H1 (cell line): ENCODE results near the gene HIVEP2.
A peak's percentile ranks its signal among the peaks of the same experiment; 100 is the strongest.

Experiments used
- CHD2 ChIP-seq: IDR thresholded peaks from 2 replicates; pipeline ENCODE4 v1.6.1; 2012; ENCODE audit warnings: low read length, improper control_type of control experiment
- EZH2 ChIP-seq: fragments of 200-600 bp; sonication (generic); IDR thresholded peaks from 2 replicates; pipeline ENCODE4 v1.7.1; 2012; ENCODE audit warnings: low read depth, mild to moderate bottlenecking, moderate library complexity, low read length, inconsistent platforms; ENCODE audit not compliant: severe bottlenecking
- JUN ChIP-seq: IDR thresholded peaks from 2 replicates; pipeline ENCODE4 v1.6.1; 2011; ENCODE audit warnings: low read depth, mild to moderate bottlenecking, improper control_type of control experiment, low read length
- PHF8 ChIP-seq: fragments of 200-600 bp; sonication (generic); conservative IDR thresholded peaks from 2 replicates; pipeline ENCODE4 v1.7.1; 2012; ENCODE audit warnings: low read depth, mild to moderate bottlenecking, inconsistent platforms, low read length, moderate library complexity
- POLR2A ChIP-seq, 2 experiments: IDR thresholded peaks; 1 replicate in 1 of 2; 2 replicates in 1 of 2; pipeline ENCODE4 v1.6.1; 2011; ENCODE audit warnings: low read depth in 2 of 2, low read length in 2 of 2, mild to moderate bottlenecking in 2 of 2; ENCODE audit errors: control extremely low read depth in 1 of 2
- POLR2AphosphoS5 ChIP-seq: IDR thresholded peaks from 2 replicates; pipeline ENCODE4 v1.6.1; 2011; ENCODE audit warnings: low read depth, low read length
- SUZ12 ChIP-seq: fragments of 200-600 bp; sonication (generic); IDR thresholded peaks from 2 replicates; pipeline ENCODE4 v1.6.1; 2012; ENCODE audit warnings: mild to moderate bottlenecking, inconsistent platforms, low read length, moderate library complexity, mixed read lengths
- TAF1 ChIP-seq: IDR thresholded peaks from 2 replicates; pipeline ENCODE4 v1.6.1; 2011; ENCODE audit warnings: mild to moderate bottlenecking, low read depth, low read length
- TCF12 ChIP-seq: IDR thresholded peaks from 2 replicates; pipeline ENCODE4 v1.6.1; 2011; ENCODE audit warnings: low read depth, mild to moderate bottlenecking, low read length
- YY1 ChIP-seq: IDR thresholded peaks from 2 replicates; pipeline ENCODE4 v1.6.1; 2011; ENCODE audit warnings: low read depth, mild to moderate bottlenecking, low read length
- ZNF274 ChIP-seq: IDR thresholded peaks from 2 replicates; pipeline ENCODE4 v1.7.0; 2012; ENCODE audit warnings: low read length, borderline replicate concordance; ENCODE audit errors: extremely low read depth
- TF ChIP-seq, protein P1 (sequence below), 3 experiments: IDR thresholded peaks; 1 replicate in 2 of 3; 2 replicates in 1 of 3; pipeline versions ENCODE4 v1.5.1 to v1.6.1; 2011; ENCODE audit warnings: low read length in 3 of 3, mild to moderate bottlenecking in 3 of 3, inconsistent platforms in 2 of 3, low read depth in 1 of 3, moderate library complexity in 1 of 3; ENCODE audit not compliant: insufficient read depth in 1 of 3; ENCODE audit errors: control extremely low read depth in 1 of 3
- TF ChIP-seq, protein P2 (sequence below): IDR thresholded peaks from 2 replicates; pipeline ENCODE4 v1.6.1; 2012; ENCODE audit warnings: inconsistent platforms

- TF ChIP-seq, protein P1, sequence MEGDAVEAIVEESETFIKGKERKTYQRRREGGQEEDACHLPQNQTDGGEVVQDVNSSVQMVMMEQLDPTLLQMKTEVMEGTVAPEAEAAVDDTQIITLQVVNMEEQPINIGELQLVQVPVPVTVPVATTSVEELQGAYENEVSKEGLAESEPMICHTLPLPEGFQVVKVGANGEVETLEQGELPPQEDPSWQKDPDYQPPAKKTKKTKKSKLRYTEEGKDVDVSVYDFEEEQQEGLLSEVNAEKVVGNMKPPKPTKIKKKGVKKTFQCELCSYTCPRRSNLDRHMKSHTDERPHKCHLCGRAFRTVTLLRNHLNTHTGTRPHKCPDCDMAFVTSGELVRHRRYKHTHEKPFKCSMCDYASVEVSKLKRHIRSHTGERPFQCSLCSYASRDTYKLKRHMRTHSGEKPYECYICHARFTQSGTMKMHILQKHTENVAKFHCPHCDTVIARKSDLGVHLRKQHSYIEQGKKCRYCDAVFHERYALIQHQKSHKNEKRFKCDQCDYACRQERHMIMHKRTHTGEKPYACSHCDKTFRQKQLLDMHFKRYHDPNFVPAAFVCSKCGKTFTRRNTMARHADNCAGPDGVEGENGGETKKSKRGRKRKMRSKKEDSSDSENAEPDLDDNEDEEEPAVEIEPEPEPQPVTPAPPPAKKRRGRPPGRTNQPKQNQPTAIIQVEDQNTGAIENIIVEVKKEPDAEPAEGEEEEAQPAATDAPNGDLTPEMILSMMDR (IDR thresholded peaks at IDR 0.05; ENCODE audit: control extremely low read depth in 1 of 3, insufficient read depth in 1 of 3, low read depth in 1 of 3, low read length in 3 of 3) = no peak
- TF ChIP-seq CHD2 (no peak), TCF12 (no peak), POLR2A (IDR thresholded peaks at IDR 0.05; ENCODE audit: control extremely low read depth in 1 of 2, low read depth in 2 of 2, low read length in 2 of 2) (peak in 1 of 2 experiments; percentile 44; a peak in 1 of 3 replicates), TAF1 (peak; percentile 71), YY1 (no peak), JUN (no peak), ZNF274 (no peak), POLR2AphosphoS5 (no peak; the same call in 1 of the 2 replicates), EZH2 (no peak), SUZ12 (peak; percentile 8; the same call in 1 of the 2 replicates), PHF8 (peak; percentile 57)
- TF ChIP-seq, protein P2, sequence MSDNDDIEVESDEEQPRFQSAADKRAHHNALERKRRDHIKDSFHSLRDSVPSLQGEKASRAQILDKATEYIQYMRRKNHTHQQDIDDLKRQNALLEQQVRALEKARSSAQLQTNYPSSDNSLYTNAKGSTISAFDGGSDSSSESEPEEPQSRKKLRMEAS = peak; percentile 23
Observed at GRCh38 chr6:142946924-142947713, 2.1 kb upstream of the HIVEP2 start.
